HG02588 (cell line): ENCODE data around the gene HSDL1.

Experiments
- ATAC-seq: cut with Tn5 transposase; IDR thresholded peaks from one replicate; pipeline ENCODE4 v1.9.1; 2021; ENCODE audit warnings: mild to moderate bottlenecking, moderate library complexity; ENCODE audit not compliant: unreplicated experiment

The HSDL1 gene

DNA sequence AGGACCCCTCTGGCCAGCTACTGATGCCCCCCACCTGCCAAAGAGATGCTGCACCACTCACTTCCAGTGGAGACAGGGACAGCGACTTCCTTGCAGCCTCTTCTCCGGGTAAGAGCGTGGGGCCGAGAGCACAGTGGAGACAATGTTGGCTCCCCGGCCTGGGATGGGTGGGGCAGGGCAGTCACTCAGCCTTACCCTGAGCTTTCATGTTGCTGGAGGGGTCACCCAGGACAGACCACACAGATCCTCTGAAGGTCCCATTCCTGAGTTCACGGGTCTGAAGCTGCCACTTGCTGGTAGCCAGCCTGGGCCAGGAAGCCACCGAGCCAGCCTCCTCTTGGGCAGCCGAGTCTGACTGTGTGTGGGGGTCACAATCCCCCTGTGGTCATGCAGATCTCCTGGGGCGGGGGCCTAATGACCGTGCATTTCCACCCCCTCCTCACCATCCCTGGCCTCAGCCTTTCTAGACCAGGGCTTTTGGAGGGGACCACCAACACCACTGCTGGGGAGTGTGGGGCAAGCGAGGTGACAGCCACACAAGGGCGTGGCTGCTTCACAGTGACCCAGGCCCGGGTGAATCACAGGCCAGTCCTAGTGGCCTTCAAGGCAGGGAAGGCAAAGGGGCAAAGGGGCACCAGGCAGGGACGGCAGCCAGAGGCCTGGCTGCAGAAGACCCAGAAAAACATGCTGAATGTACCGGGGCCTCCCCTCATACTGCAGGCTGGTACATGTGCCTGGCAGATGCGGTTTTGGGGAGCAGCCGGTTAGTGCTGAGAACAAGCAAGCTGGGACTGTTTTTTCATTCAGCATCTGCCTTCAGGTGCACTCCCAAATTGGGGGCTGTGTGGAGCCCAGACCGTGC is 31.4 kb upstream of the HSDL1 start:
- ATAC-seq = no peak

- ATAC-seq = peak; percentile 73
Observed at GRCh38 chr16:84175350-84176081, 30.5 kb upstream of the HSDL1 start.

GRCh38 chr16:84174396-84174795 is 29.4 kb upstream of the HSDL1 start:
- ATAC-seq = no peak

GRCh38 chr16:84169765-84170310 is 24.9 kb upstream of the HSDL1 start:
- no peak for ATAC-seq

- no peak for ATAC-seq
Observed at GRCh38 chr16:84166796-84167695, 22.1 kb upstream of the HSDL1 start.

GRCh38 chr16:84165746-84166145 is 20.8 kb upstream of the HSDL1 start:
- ATAC-seq = no peak

GRCh38 chr16:84161801-84162200 is 16.8 kb upstream of the HSDL1 start:
- no peak for ATAC-seq

GRCh38 chr16:84161037-84161436 is 16.1 kb upstream of the HSDL1 start:
- ATAC-seq = no peak

DNA sequence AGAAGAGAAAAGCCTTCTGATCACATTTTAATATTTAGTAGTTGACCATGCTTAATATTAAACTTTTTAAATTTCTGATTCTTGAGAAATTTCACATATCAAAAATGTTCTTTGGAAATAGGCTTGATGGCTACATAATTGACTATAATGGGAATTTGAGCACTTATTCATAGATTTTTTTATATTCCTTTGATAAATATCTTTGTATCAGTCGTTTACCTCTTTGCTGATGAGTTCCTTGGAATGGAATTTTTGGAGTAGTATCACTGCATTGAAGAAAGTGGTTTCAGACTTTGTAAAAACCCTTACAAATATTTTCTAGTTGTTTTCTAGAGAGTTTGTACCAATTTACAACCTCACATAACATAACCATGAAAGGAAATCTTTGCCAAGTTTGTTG is 14.8 kb upstream of the HSDL1 start:
- ATAC-seq = no peak

GRCh38 chr16:84159007-84159406 is 14.0 kb upstream of the HSDL1 start:
- ATAC-seq = no peak

DNA sequence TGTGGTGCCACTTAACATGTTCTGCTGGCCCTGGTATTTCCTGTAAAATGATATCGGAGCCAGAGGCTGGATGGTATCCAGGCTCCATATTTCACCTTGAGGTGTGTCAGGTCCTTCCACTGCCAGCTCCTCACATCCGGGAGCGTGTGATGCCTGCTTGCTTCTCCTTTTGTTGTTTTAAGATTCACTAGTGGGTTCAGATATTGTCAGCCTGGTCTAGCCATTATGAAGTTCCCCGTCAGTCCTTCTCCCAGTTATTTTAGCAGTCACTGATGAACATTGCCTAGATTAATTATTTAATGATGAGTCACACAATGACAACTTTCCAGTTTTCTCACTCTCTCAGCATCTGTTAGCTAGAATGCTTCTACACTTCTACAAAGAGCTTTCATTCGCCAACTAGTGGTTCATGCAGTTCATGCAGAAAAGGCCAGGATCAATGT is 11.4 kb upstream of the HSDL1 start:
- no peak for ATAC-seq

GRCh38 chr16:84155771-84156170 is 10.8 kb upstream of the HSDL1 start:
- ATAC-seq = no peak

- no peak for ATAC-seq
Observed at GRCh38 chr16:84155226-84155625, 10.2 kb upstream of the HSDL1 start.

DNA sequence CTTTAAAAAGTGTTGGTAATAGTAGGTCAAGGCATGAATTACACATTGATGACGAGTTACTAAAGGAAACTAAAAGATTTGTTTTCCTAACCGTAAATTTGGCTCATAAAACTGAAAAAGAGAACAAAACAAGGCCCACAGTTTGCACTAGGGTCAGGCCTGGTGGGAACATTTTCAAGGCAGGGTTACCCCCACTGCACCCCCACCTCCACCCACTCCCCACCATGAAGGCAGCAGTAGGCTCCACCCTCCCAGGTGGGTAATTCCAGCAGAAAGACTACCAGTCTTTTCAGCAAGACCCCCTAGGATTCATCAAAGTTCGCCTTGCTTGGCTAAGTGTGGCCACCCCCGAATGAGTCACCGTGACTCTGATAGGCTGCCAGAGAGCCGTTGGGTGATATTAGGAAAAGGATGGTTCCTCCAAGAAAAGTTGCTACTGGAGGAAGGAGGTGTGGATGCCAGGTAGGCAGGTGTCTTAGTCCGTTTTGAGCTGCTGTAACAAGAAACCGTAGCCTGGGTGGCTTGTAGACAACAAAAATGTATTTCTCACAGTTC is 8.8 kb upstream of the HSDL1 start:
- no peak for ATAC-seq

- no peak for ATAC-seq
Observed at GRCh38 chr16:84150926-84151325, 5.9 kb upstream of the HSDL1 start.

- ATAC-seq = no peak
Observed at GRCh38 chr16:84144209-84144858, 643 bp downstream of the HSDL1 start.

DNA sequence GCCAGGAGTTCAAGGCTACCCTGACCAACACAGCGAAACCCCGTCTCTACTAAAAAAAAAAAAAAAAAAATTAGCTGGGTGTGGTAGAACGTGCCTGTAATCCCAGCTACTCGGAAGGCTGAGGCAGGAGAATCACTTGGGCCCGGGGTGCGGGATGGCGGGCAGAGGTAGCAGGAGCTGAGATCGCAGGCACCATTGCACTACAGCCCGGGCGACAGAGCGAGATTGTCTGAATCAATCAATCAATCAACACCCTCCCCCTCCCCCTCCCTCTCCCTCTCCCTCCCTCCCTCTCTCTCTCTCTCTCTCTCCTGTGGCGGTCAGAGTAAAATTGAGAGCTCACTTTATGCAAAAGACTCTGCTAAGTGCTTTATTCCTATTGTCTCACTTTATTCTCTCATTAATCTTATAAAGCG is 1.2 kb downstream of the HSDL1 start:
- no peak for ATAC-seq

GRCh38 chr16:84143081-84143480 is 1.9 kb downstream of the HSDL1 start:
- ATAC-seq = no peak

DNA sequence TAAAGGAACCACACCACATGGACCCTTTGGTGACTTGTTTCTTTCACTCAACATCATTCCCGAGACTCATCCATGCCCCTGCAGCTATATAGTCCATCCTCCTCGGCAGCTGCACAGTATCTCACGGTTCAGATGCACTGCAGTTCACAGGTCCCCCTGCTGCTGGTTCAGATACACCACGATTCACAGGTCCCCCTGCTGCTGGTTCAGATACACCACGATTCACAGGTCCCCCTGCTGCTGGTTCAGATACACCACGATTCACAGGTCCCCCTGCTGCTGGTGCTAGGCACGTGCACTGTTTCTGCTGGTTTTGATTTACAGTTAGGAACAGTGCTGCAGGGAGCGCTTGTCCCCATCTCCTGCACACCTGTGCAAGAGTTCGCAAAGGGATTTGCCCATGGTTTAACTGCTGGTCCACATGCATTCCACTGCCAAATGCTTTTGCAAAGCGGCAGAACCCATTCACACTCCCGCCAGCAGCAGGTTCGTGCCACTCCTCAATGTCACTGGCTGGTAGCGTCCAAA is 3.8 kb downstream of the HSDL1 start:
- no peak for ATAC-seq
